GM13976 (cell line): ENCODE measurements around the gene EMILIN3.
A peak's percentile ranks its signal among the peaks of the same experiment; 100 is the strongest.

ENCODE experiments used
- DNase-seq: peaks from one replicate; pipeline ENCODE4 v3.0.0; 2012; ENCODE audit warnings: low spot score
- in situ Hi-C: fragments of 300-500 bp; cut with MboI; formaldehyde crosslinking; loops from one replicate; pipeline ENCODE4 v1.12.0; 2022; ENCODE audit warnings: low sequenced_read_pairs, mixed read lengths, inconsistent platforms; ENCODE audit not compliant: unreplicated experiment
- TF ChIP-seq, protein P1 (sequence below): IDR thresholded peaks from 2 replicates; pipeline ENCODE4 v1.5.1; 2012; ENCODE audit warnings: borderline replicate concordance, mild to moderate bottlenecking; ENCODE audit not compliant: insufficient read depth; ENCODE audit errors: extremely low read depth, missing control alignments, control extremely low read depth

EMILIN3 gene

DNA sequence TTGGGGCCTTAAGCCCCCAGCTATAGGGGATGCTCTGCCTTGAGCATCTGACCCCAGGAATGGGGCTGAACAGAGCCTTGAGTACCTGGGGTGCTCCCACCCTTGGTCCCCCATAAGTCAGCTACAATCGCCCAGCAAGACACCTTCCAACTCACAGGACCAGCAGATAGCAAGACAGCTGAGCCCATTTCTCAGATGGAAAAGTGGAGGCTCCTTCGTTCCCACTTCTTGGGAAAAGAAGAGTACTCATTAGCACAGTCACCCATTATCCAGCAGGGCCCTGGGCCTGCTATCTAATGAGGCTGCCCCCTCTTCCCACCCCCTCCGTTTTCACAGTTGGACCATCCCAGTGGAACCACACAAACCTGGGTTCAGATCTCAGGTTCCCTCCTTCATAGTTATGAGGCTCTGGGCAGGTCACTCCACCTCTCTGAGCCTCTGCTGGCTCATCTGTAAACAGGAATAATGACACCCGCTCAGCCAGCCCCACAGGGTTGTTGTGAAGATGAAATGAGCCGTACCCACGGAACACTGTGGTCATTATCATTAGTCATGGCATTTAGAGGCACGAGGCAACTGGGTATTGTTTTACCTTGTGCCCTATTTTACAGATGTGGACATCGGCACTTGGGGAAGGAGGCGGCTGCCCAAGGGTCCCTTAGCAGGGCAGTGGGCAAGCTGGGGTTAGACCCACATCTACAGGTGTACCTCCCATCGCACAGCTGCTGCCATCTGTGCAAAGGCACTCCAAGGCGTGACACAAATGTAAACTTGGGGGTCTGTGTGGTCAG lies 21.5 kb downstream of the EMILIN3 start:
- DNase-seq = no peak
- in situ Hi-C loops = loop anchor here (10.0 kb wide), 1 partner anchor 370 kb away; no protein-coding TSS in a partner anchor
- TF ChIP-seq, protein P1, sequence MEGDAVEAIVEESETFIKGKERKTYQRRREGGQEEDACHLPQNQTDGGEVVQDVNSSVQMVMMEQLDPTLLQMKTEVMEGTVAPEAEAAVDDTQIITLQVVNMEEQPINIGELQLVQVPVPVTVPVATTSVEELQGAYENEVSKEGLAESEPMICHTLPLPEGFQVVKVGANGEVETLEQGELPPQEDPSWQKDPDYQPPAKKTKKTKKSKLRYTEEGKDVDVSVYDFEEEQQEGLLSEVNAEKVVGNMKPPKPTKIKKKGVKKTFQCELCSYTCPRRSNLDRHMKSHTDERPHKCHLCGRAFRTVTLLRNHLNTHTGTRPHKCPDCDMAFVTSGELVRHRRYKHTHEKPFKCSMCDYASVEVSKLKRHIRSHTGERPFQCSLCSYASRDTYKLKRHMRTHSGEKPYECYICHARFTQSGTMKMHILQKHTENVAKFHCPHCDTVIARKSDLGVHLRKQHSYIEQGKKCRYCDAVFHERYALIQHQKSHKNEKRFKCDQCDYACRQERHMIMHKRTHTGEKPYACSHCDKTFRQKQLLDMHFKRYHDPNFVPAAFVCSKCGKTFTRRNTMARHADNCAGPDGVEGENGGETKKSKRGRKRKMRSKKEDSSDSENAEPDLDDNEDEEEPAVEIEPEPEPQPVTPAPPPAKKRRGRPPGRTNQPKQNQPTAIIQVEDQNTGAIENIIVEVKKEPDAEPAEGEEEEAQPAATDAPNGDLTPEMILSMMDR = no peak

DNA sequence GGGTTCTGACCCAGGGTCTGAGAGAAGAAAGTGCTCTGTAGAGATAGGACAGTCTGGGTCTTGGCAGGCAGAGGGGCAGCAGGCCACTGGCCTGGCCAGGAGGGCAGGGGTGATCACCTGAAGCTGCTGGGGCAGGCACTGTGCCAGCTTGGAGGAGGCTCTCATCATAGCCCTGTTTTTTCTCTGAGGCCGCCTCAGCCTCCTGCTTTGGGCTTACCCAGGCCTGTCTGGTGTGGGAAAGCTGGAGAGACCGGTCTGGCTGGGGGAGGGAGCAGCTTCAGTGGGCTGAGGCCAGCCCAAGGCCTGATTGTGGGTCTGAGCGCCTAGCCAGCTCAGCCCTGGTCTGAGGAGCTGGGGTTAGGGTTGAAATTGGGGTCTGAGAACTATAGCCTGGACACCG lies 22.1 kb downstream of the EMILIN3 start:
- in situ Hi-C loops = loop anchor here (10.0 kb wide), 1 partner anchor 370 kb away; no protein-coding TSS in a partner anchor
- TF ChIP-seq, protein P1 = no peak
- DNase-seq = no peak

DNA sequence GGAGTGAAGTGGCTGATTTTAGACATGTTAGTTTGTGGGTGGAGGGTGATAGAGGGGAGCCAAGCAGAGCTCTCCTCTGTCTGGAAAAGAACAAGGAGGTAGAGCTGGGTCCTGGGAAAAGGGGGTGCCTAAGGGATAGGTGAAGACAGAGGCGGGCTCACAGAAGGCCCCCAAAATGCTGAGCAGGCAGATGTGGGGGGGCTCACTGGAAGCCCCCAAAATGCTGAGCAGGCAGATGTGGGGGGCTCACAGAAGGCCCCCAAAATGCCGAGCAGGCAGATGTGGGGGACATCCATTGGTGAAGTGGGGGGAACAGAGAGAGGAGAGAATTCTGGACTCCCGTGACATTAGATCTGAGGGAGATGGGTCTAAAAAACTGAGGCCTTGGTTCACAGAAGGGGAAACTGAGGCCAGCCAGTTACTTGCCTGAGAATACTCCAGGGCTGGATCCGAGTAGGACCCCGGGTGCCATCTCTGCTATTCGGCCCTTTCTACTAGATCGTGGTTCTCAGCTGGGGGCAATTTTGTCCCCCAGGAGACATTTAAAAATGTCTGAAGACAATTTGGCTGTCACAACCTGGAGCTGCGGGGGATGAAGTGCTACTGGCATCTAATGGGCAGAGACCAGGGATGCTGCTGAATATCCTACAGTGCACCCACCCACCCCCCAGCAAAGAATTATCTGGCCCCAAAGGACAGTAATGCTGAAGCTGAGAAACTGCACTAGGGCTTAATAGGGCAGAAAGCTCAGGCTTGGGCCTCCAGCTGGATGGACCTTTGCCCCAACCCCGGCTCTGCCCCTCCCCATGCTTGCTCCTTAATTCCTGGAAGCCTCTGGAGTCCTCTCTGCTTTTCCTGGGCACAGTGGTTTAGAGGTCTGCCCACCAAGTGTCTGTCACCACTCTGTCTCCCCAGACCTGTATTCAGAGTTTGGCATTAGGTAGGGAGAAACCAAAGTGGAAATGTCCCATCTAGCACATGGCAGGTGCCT lies 23.8 kb downstream of the EMILIN3 start:
- TF ChIP-seq, protein P1 = no peak
- in situ Hi-C loops = loop anchor here (10.0 kb wide), 1 partner anchor 368 kb away; no protein-coding TSS in a partner anchor
- DNase-seq = no peak

DNA sequence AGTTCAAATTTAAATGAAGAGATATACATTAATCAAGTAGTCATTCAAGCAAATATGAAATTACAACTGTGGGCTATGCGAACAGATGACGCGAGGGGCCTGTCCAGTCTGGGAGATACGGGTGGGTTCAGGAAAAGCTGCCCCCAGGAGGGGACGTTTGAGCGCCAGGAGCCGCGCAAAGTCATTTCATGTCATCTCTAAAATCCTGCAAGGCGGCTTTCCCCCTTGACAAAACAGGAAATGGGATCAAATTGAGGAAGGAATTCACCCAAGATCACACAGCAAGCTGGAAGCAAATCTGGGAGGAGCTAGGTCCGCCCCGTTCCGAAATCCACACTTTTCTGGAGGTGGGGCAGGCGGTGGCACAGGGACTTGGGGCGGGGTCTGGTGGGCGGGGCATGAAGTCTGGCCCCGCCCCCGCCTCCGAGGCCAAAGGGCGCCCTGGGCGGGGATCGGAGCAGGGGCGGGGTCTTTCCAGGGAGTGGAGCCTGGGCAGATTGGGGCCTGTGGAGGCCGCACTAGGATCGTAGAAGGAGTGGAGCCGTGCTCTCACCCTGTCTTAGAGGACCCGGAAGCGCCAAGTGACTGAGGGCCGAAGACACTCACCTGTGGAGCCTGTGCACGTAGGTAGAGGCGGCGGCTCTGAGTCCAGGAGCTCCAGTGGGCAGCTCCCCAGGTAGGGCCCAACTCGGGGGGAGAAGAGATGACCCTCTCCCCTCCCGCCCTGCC lies 26.1 kb downstream of the EMILIN3 start, which contains the start of gene LPIN3:
Gene LPIN3, plus strand, starts transcription at position 495 of the 729 bp plus-strand sequence. CDS start 4,983 bp downstream, outside the sequence.
- TF ChIP-seq, protein P1 = no peak
- DNase-seq = peak; percentile 88
- in situ Hi-C loops = loop anchor here (10.0 kb wide), 1 partner anchor 366 kb away; no protein-coding TSS in a partner anchor

DNA sequence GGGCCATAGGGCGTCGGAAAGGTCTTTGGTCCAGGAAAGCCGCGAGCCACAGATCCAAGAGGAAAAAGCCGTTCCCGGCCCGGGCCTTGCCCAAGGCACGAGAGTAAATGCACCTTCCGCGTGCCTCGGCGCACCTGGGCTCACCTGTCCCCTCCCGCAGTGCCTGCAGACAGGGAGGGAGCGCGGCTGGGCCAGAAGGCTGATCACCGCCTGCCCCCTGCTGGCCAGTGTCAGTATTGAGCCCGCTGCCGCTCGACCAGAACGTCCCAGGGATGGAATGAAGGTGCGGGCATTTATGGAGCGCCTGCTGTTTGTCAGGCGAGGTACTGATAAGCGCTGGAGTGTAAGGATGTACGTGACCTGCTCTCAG lies 26.7 kb downstream of the EMILIN3 start:
- TF ChIP-seq, protein P1 = peak; percentile 96
- in situ Hi-C loops = loop anchor here (5.0 to 10.0 kb wide), 2 partner anchors 168 to 365 kb away; no protein-coding TSS in a partner anchor
- peak; percentile 91 for DNase-seq
